Smooth muscle cell (in vitro differentiated cells): ENCODE data around the gene PPP1R2. TPM values are rescaled to one million over a fixed set of nuclear protein-coding genes. Genes with fewer than 3 reads are reported as not detected.

Experiments
- DNase-seq: peaks from one replicate; lab custom pipeline; 2025; ENCODE audit not compliant: unreplicated experiment; lab: John Stamatoyannopoulos, UW
- H2AFZ ChIP-seq: fragments of 200-600 bp; sonication (generic); 2 replicates; pipeline ENCODE4 v1.6.0; 2016; ENCODE audit warnings: antibody characterized with exemption, low read depth, mild to moderate bottlenecking
- H3F3A ChIP-seq: fragments of 200-600 bp; sonication (generic); 2 replicates; pipeline ENCODE4 v1.6.0; 2017; ENCODE audit warnings: antibody characterized with exemption, low read depth
- H3K27ac ChIP-seq: fragments of 200-600 bp; sonication (generic); 2 replicates; pipeline ENCODE4 v1.5.1; 2016; ENCODE audit warnings: low read depth, mild to moderate bottlenecking
- H3K27me3 ChIP-seq: fragments of 200-600 bp; sonication (generic); 2 replicates; pipeline ENCODE4 v1.6.1; 2016; ENCODE audit warnings: low read depth, mild to moderate bottlenecking
- H3K36me3 ChIP-seq: fragments of 200-600 bp; sonication (generic); 2 replicates; pipeline ENCODE4 v1.5.1; 2016; ENCODE audit warnings: low read depth
- H3K4me1 ChIP-seq: fragments of 200-600 bp; sonication (generic); 2 replicates; pipeline ENCODE4 v1.5.1; 2016; ENCODE audit warnings: low read depth
- H3K4me2 ChIP-seq: fragments of 200-600 bp; sonication (generic); 2 replicates; pipeline ENCODE4 v1.6.0; 2016; ENCODE audit warnings: mild to moderate bottlenecking
- H3K4me3 ChIP-seq: fragments of 200-600 bp; sonication (generic); 2 replicates; pipeline ENCODE4 v1.5.1; 2016; ENCODE audit warnings: mild to moderate bottlenecking
- H3K79me2 ChIP-seq: fragments of 200-600 bp; sonication (generic); 2 replicates; pipeline ENCODE4 v1.6.0; 2016; ENCODE audit warnings: low read depth, mild to moderate bottlenecking
- H3K9ac ChIP-seq: fragments of 200-600 bp; sonication (generic); 2 replicates; pipeline ENCODE4 v1.6.0; 2016; ENCODE audit warnings: low read depth
- H3K9me3 ChIP-seq: fragments of 200-600 bp; sonication (generic); replicated peaks from 2 replicates; pipeline ENCODE4 v1.5.1; 2016; ENCODE audit warnings: low read depth
- H4K20me1 ChIP-seq: fragments of 200-600 bp; sonication (generic); 2 replicates; pipeline ENCODE4 v1.6.0; 2016; ENCODE audit warnings: low read depth
- CTCF ChIP-seq: fragments of 200-600 bp; sonication (generic); IDR thresholded peaks from 2 replicates; pipeline ENCODE4 v1.5.1; 2017; ENCODE audit warnings: borderline replicate concordance, mild to moderate bottlenecking, antibody characterized with exemption; ENCODE audit not compliant: insufficient read depth, poor library complexity, severe bottlenecking
- WGBS: methylation state at CpG from one replicate; pipeline ENCODE4 v1.1.7; 2016; ENCODE audit warnings: low lambda C conversion rate; 5-methylcytosine and 5-hydroxymethylcytosine counted together
- polyA plus RNA-seq: library from polyadenylated mRNA; unstranded; fragments of >200 nt; fragmentation: Nextera tagmentation; extraction: Ambion mirVana; gene quantifications from 2 replicates; pipeline ENCODE4 v1.2.1, GENCODE V29; 2016
- total RNA-seq: library from RNA; depleted of rRNA; stranded (reverse); fragments of >200 nt; gene quantifications from 2 replicates; pipeline ENCODE4 v1.2.3, GENCODE V29; 2014

The PPP1R2 gene
- total and polyA plus RNA-seq, 2 experiments from 2014 or later = 33.4 to 47.5 TPM

GRCh38 chr3:195582947-195583346 lies 39.8 kb upstream of the PPP1R2 start:
- no peak overlapping the region for H3K27ac ChIP-seq
- no peaks in the 10 kb centered on the region for H3K4me1 ChIP-seq
- no peak for TF ChIP-seq CTCF
- H3F3A ChIP-seq = no peaks in the 10 kb centered on the region
- no peaks in the 10 kb centered on the region for H3K27me3 ChIP-seq
- H3K79me2 ChIP-seq = no peaks in the 10 kb centered on the region
- no peak overlapping the region for H3K4me2 ChIP-seq
- no peak overlapping the region for H3K9ac ChIP-seq
- DNase-seq = no peak
- H3K9me3 ChIP-seq = no peaks in the 10 kb centered on the region
- 73% methylated on average over 9 of the region's 9 CpGs for WGBS
- no peak overlapping the region for H3K4me3 ChIP-seq
- H3K36me3 ChIP-seq = no peaks in the 10 kb centered on the region
- no peak overlapping the region for H2AFZ ChIP-seq
- H4K20me1 ChIP-seq = no peaks in the 10 kb centered on the region

- H4K20me1 ChIP-seq = no peaks in the 10 kb centered on the region
- no peaks in the 10 kb centered on the region for H3K9me3 ChIP-seq
- no peak overlapping the region for H3K4me3 ChIP-seq
- no peaks in the 10 kb centered on the region for H3K36me3 ChIP-seq
- H2AFZ ChIP-seq = no peak overlapping the region
- no peaks in the 10 kb centered on the region for H3F3A ChIP-seq
- WGBS = 77% methylated on average over 6 of the region's 6 CpGs
- no peak overlapping the region for H3K9ac ChIP-seq
- DNase-seq = no peak
- H3K4me1 ChIP-seq = no peaks in the 10 kb centered on the region
- H3K4me2 ChIP-seq = no peak overlapping the region
- no peaks in the 10 kb centered on the region for H3K27me3 ChIP-seq
- H3K27ac ChIP-seq = no peak overlapping the region
- TF ChIP-seq CTCF = no peak
- H3K79me2 ChIP-seq = no peaks in the 10 kb centered on the region
These were observed 37.8 kb upstream of the PPP1R2 start for GRCh38 chr3:195580744-195581443.

- Histone ChIP-seq H3K36me3 (no peaks in the 10 kb centered on the region), H3K9ac (no peak overlapping the region), H3K4me3 (no peak overlapping the region), H3K9me3 (no peaks in the 10 kb centered on the region), H4K20me1 (no peaks in the 10 kb centered on the region), H3K27ac (no peak overlapping the region), H2AFZ (no peak overlapping the region), H3K4me2 (no peak overlapping the region), H3K4me1 (no peaks in the 10 kb centered on the region), H3F3A (no peaks in the 10 kb centered on the region), H3K27me3 (no peaks in the 10 kb centered on the region), H3K79me2 (no peaks in the 10 kb centered on the region)
- 96% methylated on average over 12 of the region's 12 CpGs for WGBS
- no peak for TF ChIP-seq CTCF
- DNase-seq = no peak
These were observed 36.2 kb upstream of the PPP1R2 start for GRCh38 chr3:195579281-195579680.

GRCh38 chr3:195578565-195578964 lies 35.4 kb upstream of the PPP1R2 start:
- Histone ChIP-seq H3K4me3 (no peak overlapping the region), H3K4me2 (no peak overlapping the region), H3K4me1 (no peaks in the 10 kb centered on the region), H3K79me2 (no peaks in the 10 kb centered on the region), H3K27me3 (no peaks in the 10 kb centered on the region), H3K9me3 (no peaks in the 10 kb centered on the region), H3K36me3 (no peaks in the 10 kb centered on the region), H3K27ac (no peak overlapping the region), H4K20me1 (no peaks in the 10 kb centered on the region), H2AFZ (no peak overlapping the region), H3K9ac (no peak overlapping the region), H3F3A (no peaks in the 10 kb centered on the region)
- 90% methylated on average over 6 of the region's 6 CpGs for WGBS
- DNase-seq = no peak
- TF ChIP-seq CTCF = no peak
